H9 (cell line): ENCODE results near the gene DOCK10. TPM values are rescaled to one million over a fixed set of nuclear protein-coding genes. Genes with fewer than 3 reads are reported as not detected.

Experiments used
- DNase-seq: peaks from one replicate; pipeline ENCODE4 v3.0.0-alpha.2; 2017
- H2AFZ ChIP-seq: one replicate; pipeline ENCODE4 v1.6.1; 2013; ENCODE audit warnings: mild to moderate bottlenecking, low read length, control low read depth, moderate library complexity
- H2AK5ac ChIP-seq: 2 replicates; pipeline ENCODE4 v1.6.1; 2013; ENCODE audit warnings: low read length, control low read depth, mixed read lengths; ENCODE audit not compliant: insufficient read length
- H2BK120ac ChIP-seq: one replicate; pipeline ENCODE4 v1.6.1; 2013; ENCODE audit warnings: low read depth, mild to moderate bottlenecking, low read length, control low read depth, inconsistent platforms; ENCODE audit not compliant: poor library complexity, severe bottlenecking
- H2BK12ac ChIP-seq: 2 replicates; pipeline ENCODE4 v1.6.1; 2013; ENCODE audit warnings: low read length, control low read depth, mixed read lengths, low read depth; ENCODE audit not compliant: insufficient read length
- H2BK15ac ChIP-seq: 2 replicates; pipeline ENCODE4 v1.6.1; 2013; ENCODE audit warnings: low read depth, low read length, control low read depth
- H2BK20ac ChIP-seq: one replicate; pipeline ENCODE4 v1.6.1; 2013; ENCODE audit warnings: low read depth, mild to moderate bottlenecking, low read length, control low read depth, inconsistent platforms; ENCODE audit not compliant: poor library complexity, severe bottlenecking
- H2BK5ac ChIP-seq: 2 replicates; pipeline ENCODE4 v1.6.1; 2013; ENCODE audit warnings: low read length, control low read depth, mixed read lengths; ENCODE audit not compliant: insufficient read length
- H3K14ac ChIP-seq: 2 replicates; pipeline ENCODE4 v1.6.1; 2013; ENCODE audit warnings: low read length, control low read depth; ENCODE audit not compliant: insufficient read depth
- H3K18ac ChIP-seq: 2 replicates; pipeline ENCODE4 v1.6.1; 2013; ENCODE audit warnings: low read depth, mild to moderate bottlenecking, mixed read lengths, low read length, control low read depth; ENCODE audit not compliant: insufficient read length
- H3K23ac ChIP-seq: 2 replicates; pipeline ENCODE4 v1.6.1; 2013; ENCODE audit warnings: low read length, control low read depth, mixed read lengths, low read depth; ENCODE audit not compliant: insufficient read length
- H3K23me2 ChIP-seq: 2 replicates; pipeline ENCODE4 v1.6.1; 2013; ENCODE audit warnings: low read depth, mild to moderate bottlenecking, mixed read lengths, low read length, control low read depth; ENCODE audit not compliant: insufficient read length, poor library complexity, severe bottlenecking
- H3K27ac ChIP-seq: 2 replicates; pipeline ENCODE4 v1.5.1; 2013; ENCODE audit warnings: low read length, control low read depth, mixed read lengths, low read depth; ENCODE audit not compliant: insufficient read length
- H3K27me3 ChIP-seq: 2 replicates; pipeline ENCODE4 v1.6.1; 2013; ENCODE audit warnings: low read length, control low read depth, inconsistent platforms; ENCODE audit not compliant: insufficient read depth
- H3K4ac ChIP-seq: 2 replicates; pipeline ENCODE4 v1.6.1; 2013; ENCODE audit warnings: low read depth, mild to moderate bottlenecking, control low read depth, inconsistent platforms, low read length, moderate library complexity
- H3K4me1 ChIP-seq: 2 replicates; pipeline ENCODE4 v1.6.1; 2013; ENCODE audit warnings: low read length, control low read depth, inconsistent platforms; ENCODE audit not compliant: insufficient read depth
- H3K4me2 ChIP-seq: 2 replicates; pipeline ENCODE4 v1.6.1; 2013; ENCODE audit warnings: low read length, control low read depth, mixed read lengths; ENCODE audit not compliant: insufficient read length, insufficient read depth
- H3K56ac ChIP-seq: 2 replicates; pipeline ENCODE4 v1.6.1; 2013; ENCODE audit warnings: low read depth, mild to moderate bottlenecking, mixed read lengths, low read length, control low read depth; ENCODE audit not compliant: insufficient read length
- H3K79me1 ChIP-seq: 2 replicates; pipeline ENCODE4 v1.6.1; 2013; ENCODE audit warnings: low read depth, mild to moderate bottlenecking, moderate library complexity, low read length, control low read depth, inconsistent platforms; ENCODE audit not compliant: insufficient read depth, poor library complexity, severe bottlenecking
- H3K79me2 ChIP-seq: 2 replicates; pipeline ENCODE4 v1.6.1; 2013; ENCODE audit warnings: low read length, control low read depth, inconsistent platforms; ENCODE audit not compliant: insufficient read depth
- H3K9ac ChIP-seq: 2 replicates; pipeline ENCODE4 v1.6.1; 2013; ENCODE audit warnings: low read length, control low read depth, mixed read lengths; ENCODE audit not compliant: insufficient read length; ENCODE audit errors: extremely low read depth
- H3K9me3 ChIP-seq: one replicate; pipeline ENCODE4 v1.6.1; 2013; ENCODE audit warnings: low read depth, low read length, inconsistent platforms; ENCODE audit not compliant: control insufficient read depth
- H3T11ph ChIP-seq: one replicate; pipeline ENCODE4 v1.6.1; 2013; ENCODE audit warnings: mild to moderate bottlenecking, low read length, control low read depth, inconsistent platforms
- H4K20me1 ChIP-seq: one replicate; pipeline ENCODE4 v1.6.1; 2013; ENCODE audit not compliant: control insufficient read depth, insufficient read length, insufficient read depth
- H4K5ac ChIP-seq: 2 replicates; pipeline ENCODE4 v1.6.1; 2013; ENCODE audit warnings: low read depth, mild to moderate bottlenecking, mixed read lengths, low read length, control low read depth; ENCODE audit not compliant: insufficient read length
- H4K8ac ChIP-seq: replicated peaks from 2 replicates; pipeline ENCODE4 v1.6.1; 2013; ENCODE audit warnings: low read length, control low read depth, mixed read lengths, low read depth; ENCODE audit not compliant: insufficient read length
- H4K91ac ChIP-seq: 2 replicates; pipeline ENCODE4 v1.6.1; 2013; ENCODE audit warnings: low read depth, mild to moderate bottlenecking, moderate library complexity, mixed read lengths, low read length, control low read depth; ENCODE audit not compliant: insufficient read length
- H3K27ac Mint-ChIP-seq, 3 experiments: 2 replicates in 2 of 3; 3 replicates in 1 of 3; pipeline ENCODE4 v1.8.0; 2020 to 2021; ENCODE audit warnings: mixed read lengths in 3 of 3, mild to moderate bottlenecking in 1 of 3, moderate library complexity in 1 of 3
- H3K27me3 Mint-ChIP-seq: 2 replicates; pipeline ENCODE4 v1.8.0; 2021; ENCODE audit warnings: low read depth, mild to moderate bottlenecking, moderate library complexity, mixed read lengths
- H3K36me3 Mint-ChIP-seq, 3 experiments: 2 replicates in 2 of 3; 3 replicates in 1 of 3; pipeline ENCODE4 v1.8.0; 2020 to 2021; ENCODE audit warnings: low read depth in 3 of 3, mixed read lengths in 3 of 3; ENCODE audit not compliant: insufficient read depth in 1 of 3
- H3K4me1 Mint-ChIP-seq, 2 experiments: 2 replicates each; pipeline ENCODE4 v1.8.0; 2020; ENCODE audit warnings: mixed read lengths in 2 of 2
- H3K4me3 Mint-ChIP-seq, 2 experiments: 2 replicates in 1 of 2; 3 replicates in 1 of 2; pipeline ENCODE4 v1.8.0; 2020 to 2021; ENCODE audit warnings: mild to moderate bottlenecking in 2 of 2, mixed read lengths in 2 of 2, moderate library complexity in 1 of 2
- H3K9me3 Mint-ChIP-seq, 2 experiments: 2 replicates in 1 of 2; 3 replicates in 1 of 2; pipeline ENCODE4 v1.8.0; 2020; ENCODE audit warnings: mild to moderate bottlenecking in 2 of 2, mixed read lengths in 2 of 2, moderate library complexity in 1 of 2
- CTCF ChIP-seq: fragments of 200-600 bp; sonication (generic); conservative IDR thresholded peaks from 3 replicates; pipeline ENCODE4 v1.8.0; 2021; ENCODE audit warnings: antibody characterized with exemption, mild to moderate bottlenecking
- WGBS: extraction: QIAGEN DNeasy Blood & Tissue Kit; methylation state at CpG from one replicate; pipeline ENCODE4 v1.1.7; 2013; ENCODE audit warnings: missing lambda C conversion rate, low lambda C conversion rate, mixed read lengths; ENCODE audit not compliant: insufficient read length; ENCODE audit errors: extremely low coverage; 5-methylcytosine and 5-hydroxymethylcytosine counted together
- total RNA-seq: library from RNA; stranded (reverse); gene quantifications from 2 replicates; pipeline ENCODE4 v1.2.1, GENCODE V29; 2021

DOCK10 gene
- total RNA-seq, 1 experiment from 2014 or later: 0.79 TPM

GRCh38 chr2:225090746-225091145 lies 48.5 kb upstream of the DOCK10 start:
- Histone ChIP-seq H2BK12ac (no peak overlapping the region), H3K18ac (no peak overlapping the region), H3K79me2 (no peaks in the 10 kb centered on the region), H4K5ac (no peak overlapping the region), H2AK5ac (no peak overlapping the region), H2BK15ac (no peak overlapping the region), H3K56ac (no peak overlapping the region), H3K79me1 (no peaks in the 10 kb centered on the region), H3K9me3 (no peaks in the 10 kb centered on the region), H2BK120ac (no peak overlapping the region), H3K9ac (no peak overlapping the region), H3K14ac (no peak overlapping the region), H3K4me2 (no peak overlapping the region), H3T11ph (no peak overlapping the region), H2BK20ac (no peak overlapping the region), H3K23ac (no peak overlapping the region), H3K23me2 (no peaks in the 10 kb centered on the region), H4K8ac (no peak overlapping the region), H3K27me3 (no peaks in the 10 kb centered on the region), H3K4ac (no peak overlapping the region), H4K91ac (no peak overlapping the region), H3K4me1 (no peaks in the 10 kb centered on the region), H3K27ac (no peak overlapping the region), H2AFZ (no peak overlapping the region), H2BK5ac (no peak overlapping the region), H4K20me1 (no peaks in the 10 kb centered on the region)
- TF ChIP-seq CTCF: no peak
- H3K36me3 Mint-ChIP-seq: no peaks in the 10 kb centered on the region
- H3K4me3 Mint-ChIP-seq: no peak overlapping the region
- H3K27ac Mint-ChIP-seq: no peak overlapping the region
- H3K27me3 Mint-ChIP-seq: no peaks in the 10 kb centered on the region
- H3K9me3 Mint-ChIP-seq: no peaks in the 10 kb centered on the region
- WGBS: no CpG with 5 or more reads among the region's 3 CpGs
- no peak for DNase-seq
- no peaks in the 10 kb centered on the region for H3K4me1 Mint-ChIP-seq
